Hematopoietic multipotent progenitor cell treated with erythropoietin and hydrocortisone succinate and interleukin-3 and kit ligand, for 4 days (in vitro differentiated cells): ENCODE measurements around the gene SZT2.

ENCODE experiments used
- DNase-seq: peaks from one replicate; pipeline ENCODE4 v3.0.0-alpha.2; 2015

SZT2 gene

DNA sequence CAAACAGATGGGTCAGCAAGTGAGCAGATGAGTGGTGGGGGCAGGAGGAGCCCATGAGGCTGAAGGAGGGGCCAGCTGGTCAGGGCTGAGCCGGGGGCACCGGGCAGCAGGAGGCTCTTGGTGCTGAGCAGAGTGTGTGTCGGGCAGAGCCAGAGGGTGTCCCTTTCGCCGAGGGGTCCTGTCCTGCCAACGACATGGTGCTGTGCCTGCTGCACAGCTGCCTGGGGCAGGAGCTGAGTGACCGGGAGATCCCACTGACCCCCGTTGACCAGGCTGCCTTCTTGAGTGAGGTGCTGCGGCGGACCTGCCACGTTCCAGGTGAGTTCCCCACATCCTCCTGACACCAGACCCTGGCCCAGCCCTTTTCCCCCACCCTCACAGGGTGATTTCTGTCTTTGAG, 36.5 kb downstream of the SZT2 start:
- no peak for DNase-seq

DNA sequence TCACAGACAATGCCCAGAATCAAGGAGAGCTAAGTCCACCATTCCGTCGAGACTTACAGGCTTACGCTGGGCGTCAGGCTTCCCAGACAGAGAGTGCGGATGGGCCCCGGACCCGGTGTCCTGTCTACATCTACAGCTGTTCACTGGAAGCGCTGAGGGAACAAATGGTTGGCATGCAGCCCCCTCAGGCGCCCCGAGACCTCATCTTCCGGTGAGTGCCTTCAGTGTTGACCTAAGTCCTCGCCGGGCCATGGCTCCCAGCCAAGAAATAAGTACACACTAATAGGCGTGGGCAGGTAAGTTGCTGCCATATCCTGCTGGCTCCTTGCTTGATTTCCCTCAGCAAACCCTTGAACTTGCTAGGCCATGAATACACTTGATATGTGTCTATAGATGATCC, 37.8 kb downstream of the SZT2 start:
- no peak for DNase-seq

DNA sequence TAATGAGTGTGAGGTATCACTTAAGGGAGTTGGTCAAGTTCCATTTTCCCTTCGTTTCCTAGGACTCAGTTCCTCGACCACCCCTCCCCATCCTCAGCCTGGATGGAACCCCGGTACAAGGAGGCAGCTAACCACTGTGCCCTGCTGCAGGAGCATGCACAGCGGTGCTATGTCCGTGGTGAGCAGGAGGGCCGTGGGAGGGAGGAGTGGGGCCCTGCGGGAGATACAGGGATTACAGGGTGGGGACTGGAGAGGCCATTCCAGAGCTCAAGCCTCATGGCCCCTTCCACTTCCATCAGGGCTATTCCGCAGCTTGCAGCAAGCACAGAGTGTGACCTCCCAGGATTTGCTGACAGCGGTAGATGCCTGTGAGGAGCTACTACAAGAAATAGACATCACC, 38.2 kb downstream of the SZT2 start:
- DNase-seq = no peak

DNA sequence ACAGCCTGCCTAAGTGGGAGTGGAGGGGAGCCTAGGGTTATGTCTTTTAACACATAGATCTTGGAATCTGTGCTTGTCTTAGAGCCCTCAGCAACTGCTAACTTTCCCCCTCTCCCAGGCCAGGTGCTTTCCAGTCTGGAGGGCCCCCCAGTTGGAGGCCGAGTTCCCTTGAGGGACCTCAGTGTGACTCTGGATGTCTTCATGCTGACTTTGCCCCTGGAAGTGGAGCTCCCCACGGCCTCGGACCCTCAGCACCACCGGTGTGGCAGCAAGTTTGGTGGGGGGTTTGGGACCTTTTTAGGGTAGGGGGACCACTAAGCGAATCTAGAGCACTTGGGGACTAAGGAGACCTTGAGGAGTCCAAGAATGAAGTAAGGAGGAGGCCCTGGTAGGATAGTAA, 41.1 kb downstream of the SZT2 start:
- no peak for DNase-seq

DNA sequence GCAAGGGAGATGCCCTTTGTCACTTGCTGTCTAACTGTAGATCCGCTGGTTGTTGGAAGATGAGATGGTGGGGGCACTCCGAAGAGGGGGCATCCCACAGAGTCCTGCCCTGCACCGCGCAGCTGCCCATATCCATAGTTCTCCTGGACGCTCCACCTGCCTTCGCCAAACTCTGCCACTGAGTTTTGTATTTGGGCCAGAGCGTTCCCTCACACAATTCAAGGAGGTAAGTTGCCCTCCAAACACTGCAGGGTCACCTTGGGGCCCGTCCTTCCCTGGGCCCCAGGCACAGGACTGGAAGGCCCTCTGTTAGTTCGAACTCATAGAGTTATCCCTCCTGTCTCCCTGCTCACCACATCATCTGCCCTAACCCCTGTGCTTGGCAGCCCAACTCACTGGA, 42.0 kb downstream of the SZT2 start:
- no peak for DNase-seq

DNA sequence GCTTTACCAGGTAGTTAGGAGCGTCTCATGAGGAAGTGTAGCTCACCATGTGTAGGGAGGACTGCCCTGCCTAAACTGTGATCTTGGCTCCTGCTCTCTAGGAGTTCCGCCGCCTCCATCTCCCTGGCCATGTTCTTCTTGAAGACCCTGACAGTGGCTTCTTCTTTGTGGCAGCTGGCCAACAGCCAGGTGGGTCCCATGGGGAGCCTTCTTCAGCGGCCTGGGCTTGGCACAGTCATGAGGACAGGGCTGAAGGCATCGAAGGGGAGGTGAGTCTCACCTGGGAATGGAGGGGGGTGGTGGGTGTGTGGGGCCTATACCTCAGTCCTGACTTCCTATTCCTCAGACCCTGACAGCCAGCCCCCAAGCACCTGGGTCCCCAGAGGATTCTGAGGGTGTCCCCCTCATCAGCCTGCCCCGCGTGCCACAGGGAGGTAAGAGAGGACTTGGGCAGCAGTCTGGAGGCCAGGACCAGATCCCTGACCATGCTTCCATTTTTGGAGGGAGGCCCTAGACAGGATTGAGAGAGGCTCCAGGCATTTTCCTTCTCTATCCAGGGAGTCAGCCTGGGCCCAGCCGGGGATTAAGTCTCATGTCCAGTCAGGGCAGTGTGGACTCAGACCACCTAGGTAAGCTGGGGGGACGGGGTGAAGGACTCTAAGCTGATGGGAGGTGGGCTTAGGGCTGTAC, 42.6 kb downstream of the SZT2 start:
- no peak for DNase-seq

DNA sequence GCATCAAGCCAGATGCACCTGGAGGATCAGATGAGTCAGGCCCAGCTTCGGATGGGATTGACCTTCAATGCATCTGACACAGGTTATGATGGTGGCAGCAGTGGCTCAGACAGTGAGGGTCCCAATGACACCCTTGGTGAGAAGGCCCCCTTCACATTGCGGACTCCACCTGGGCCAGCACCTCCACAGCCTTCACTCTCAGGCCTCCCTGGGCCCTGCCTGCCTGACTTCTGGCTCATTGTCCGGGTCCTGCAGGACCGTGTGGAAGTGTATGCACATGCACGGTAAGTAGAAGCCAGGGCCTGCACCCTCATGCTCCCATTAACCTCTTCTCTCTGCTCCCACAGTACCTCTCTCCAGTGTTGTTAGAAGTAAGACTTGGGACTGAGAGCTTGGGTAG, 43.2 kb downstream of the SZT2 start:
- no peak for DNase-seq

DNA sequence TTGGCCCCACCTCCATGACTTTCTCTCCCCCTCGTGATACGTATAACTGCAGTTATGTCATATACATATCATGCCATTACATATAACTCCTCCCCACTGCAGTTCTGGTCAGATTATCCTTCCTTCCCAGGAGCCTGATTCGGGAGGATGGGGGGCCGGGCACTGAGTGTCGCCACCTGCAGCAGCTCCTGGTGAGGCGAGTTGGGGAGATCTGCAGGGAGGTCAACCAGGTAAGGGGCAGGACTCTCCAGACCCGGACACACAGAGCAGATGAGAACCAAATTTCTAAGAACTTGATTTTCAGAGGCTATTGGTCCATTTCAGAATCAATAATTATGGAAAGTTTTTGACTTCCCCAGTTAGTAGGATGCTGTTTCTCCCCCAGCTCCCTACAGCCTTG, 44.6 kb downstream of the SZT2 start:
- DNase-seq = no peak

DNA sequence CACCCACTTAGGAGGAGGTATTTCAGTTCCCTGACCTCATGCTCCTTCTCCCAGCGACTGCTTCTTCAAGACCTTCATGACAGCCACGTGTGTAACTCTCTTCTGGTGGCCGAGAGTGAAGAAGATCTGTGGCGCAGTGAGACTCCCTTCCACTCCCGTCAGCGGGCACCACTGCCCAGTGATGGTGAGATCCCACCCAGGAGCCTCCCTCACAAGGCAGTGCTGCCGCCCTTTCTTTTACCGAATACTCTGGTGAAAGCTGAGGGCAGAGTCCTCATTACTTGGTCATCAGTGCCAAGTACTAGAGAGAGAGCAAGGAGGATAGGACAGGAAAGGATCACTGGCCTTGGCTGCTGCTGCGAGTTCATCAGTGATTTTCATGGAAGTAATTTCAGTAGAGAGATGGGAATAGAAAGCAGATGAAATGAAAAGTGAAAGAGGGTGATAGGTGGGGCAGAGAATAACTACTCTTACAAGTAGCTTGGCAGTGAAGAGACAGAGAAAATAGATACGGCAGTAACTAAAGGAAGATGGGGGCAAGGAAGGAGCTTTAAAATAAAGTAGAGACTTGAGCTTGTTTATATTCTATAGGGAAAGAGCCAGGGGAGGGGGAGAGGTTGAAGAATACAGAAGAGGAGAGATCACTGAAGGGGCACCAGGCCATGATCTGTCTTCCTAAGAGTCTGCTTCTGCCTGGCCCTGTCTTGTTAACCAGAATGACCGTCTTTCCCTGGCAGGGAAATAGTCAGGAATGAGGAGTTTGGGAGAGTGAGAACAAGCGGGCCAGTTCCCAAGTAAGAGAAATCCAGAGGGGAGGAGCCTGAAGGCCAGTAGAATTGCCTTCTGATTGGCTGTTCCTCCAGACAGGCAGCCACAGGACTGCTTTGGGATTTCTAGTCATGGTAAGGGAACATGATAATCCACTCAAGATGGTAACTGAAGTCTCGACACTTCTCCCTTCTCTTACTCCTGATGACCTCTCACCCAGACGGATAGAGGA, 45.7 kb downstream of the SZT2 start:
- DNase-seq = no peak

DNA sequence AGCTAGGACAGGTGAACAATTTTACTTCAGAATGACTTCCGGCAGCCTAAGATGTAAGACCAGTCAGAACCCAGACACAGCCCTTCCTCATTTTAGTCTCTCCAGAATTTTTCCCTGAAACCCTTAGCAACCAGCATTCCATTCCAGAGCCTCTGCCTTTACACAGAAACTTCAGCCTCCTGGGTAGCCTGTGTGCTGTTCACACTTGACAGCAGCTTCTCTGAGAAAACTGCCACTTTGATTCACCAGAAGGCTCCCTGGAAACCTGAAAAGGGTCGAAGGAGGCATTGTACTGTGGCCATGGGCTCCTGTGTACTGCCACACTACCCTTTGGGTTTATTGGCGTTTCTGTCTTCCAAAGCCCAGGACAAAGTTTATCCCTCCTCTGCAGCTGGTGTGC, 46.7 kb downstream of the SZT2 start:
- no peak for DNase-seq

DNA sequence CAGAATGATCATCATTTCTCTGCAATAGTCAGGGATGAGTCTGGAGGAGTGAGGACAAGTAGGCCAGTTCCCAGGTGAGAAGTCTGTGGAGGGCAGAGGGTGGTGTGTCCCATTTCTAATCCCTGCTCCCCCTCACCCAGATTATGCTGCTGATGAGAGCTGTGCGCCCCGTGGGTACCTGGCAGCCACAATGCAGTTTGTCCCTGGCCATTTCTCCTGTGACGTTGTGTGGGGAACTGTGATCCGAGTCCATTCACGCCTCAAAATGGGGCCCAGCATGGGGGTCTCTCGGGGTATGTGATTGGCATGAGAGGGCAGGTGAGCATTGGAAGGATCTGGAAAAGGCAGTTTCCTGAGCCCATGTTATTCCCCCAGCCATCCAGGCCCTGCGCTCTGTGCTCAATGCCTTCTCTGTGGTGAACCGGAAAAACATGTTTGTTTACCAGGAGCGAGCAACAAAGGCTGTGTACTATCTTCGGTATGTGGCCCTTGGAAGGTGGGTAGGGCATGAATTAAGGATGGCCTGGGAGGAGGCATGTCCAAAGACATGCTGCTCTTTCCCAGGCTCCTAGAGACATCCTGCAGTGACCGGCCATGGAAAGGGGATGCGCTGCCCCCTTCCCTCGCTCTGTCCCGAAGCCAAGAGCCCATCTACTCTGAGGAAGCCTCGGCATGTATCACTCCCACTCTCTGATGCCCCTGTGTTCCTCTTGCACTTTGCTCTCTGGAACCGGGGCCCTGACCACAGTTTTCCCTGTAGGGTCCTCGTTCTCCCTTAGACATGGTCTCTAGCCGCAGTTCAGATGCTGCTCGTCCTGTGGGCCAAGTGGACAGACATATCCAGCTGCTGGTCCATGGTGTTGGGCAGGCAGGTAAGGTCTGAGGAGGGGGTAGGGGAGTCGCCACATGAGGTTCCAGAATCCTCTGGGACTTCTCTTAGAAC, 47.6 kb downstream of the SZT2 start:
- DNase-seq = no peak

DNA sequence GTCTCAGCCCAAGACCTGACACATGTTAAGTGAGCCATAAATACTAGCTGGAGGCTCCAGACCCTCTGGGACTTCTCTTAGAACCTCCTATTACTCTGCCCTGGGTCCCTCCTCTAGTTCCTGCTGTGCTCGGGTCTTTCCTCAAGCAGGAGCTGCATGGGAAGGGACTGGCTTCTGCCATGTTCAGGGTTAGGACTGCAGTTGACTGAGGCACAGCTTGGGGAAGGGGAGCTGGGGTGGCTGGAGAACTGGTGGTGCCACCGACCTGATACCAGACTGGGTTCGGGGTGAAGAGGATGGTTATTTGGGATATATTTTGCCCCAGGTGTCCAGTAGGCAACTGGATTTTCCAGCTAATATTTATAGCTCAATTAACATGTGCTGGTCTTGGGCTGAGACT, 48.3 kb downstream of the SZT2 start:
- DNase-seq = no peak

DNA sequence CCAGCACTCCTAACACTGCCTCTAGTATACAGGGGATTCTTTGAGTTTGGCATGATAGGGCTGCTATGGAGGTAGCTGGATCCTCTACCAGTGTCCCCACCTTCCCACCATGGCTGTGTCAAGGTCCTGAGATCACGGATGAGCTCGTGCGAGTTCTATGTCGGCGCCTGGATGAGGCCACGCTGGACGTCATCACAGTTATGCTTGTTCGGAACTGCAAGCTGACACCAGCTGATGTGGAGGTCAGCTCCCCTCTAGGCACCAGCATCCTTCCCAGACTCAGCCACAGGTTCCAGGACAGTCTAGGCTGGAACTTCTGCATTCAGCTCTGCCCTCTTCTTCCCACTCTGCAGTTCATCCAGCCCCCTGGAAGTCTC, 48.9 kb downstream of the SZT2 start:
- no peak for DNase-seq

DNA sequence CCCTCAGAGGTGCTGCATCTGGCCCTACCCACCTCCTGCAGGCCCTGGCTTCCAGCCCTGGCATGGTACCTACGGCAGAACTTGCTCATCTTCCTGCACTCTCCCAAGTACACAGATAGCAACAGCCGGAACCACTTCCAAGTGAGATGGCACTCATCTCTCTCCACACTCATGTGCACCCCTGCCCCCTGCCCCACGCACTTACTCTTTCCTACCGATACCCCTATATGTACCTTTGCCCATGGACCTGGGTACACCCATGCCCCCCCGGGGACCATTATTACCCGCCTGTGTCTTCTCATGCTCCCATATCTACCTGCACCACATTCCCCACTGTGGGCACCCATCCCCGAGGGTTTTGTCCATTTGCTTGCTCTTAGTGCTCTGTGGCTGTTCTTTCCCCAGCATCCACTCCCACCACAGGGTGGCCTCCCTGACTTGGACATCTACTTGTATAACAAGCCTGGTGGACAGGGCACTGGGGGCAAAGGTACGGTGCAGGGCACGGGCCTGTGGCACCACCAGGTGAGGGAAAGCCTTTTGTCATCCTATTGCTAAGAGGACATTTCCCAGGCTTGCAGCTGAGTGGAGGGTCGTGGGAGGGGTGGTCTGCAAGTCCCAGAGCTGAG, 49.4 kb downstream of the SZT2 start:
- no peak for DNase-seq

DNA sequence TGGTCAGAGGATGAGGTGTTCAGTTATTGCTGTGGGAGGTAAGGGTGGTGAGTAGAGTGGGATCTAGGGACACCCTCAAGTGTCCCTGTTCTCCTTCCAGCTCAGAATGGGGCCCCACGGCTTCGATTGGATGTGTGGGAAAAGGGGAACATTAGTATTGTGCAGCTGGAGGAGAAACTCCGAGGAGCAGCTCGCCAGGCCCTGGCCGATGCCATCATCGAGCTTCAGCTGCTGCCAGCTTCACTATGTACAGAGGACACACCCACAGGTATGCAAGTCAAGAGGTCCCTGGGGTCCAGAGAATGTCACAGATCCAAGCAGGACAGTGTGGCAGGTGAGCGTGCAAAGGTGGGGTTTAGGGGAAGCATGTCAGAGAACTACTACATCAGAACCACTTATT, 50.1 kb downstream of the SZT2 start:
- DNase-seq = no peak

DNA sequence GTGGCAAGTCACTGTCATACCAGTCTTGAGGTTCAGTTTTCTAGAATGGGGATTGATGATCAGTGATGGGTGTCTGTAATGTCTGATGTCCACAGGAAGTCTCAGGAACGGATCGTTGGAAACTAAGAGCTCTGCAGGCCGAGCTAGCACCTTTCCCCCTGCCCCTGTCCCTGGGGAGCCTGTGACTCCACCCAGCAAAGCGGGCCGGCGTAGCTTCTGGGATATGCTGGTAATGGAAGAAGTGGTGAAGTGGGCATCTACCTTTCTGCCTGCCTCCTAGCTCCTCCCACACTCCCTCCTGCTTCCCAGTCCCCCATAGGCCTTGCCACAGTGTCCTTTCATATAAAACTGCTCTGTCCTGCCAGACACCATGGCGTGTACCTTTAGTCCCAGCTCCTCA, 50.7 kb downstream of the SZT2 start:
- no peak for DNase-seq

DNA sequence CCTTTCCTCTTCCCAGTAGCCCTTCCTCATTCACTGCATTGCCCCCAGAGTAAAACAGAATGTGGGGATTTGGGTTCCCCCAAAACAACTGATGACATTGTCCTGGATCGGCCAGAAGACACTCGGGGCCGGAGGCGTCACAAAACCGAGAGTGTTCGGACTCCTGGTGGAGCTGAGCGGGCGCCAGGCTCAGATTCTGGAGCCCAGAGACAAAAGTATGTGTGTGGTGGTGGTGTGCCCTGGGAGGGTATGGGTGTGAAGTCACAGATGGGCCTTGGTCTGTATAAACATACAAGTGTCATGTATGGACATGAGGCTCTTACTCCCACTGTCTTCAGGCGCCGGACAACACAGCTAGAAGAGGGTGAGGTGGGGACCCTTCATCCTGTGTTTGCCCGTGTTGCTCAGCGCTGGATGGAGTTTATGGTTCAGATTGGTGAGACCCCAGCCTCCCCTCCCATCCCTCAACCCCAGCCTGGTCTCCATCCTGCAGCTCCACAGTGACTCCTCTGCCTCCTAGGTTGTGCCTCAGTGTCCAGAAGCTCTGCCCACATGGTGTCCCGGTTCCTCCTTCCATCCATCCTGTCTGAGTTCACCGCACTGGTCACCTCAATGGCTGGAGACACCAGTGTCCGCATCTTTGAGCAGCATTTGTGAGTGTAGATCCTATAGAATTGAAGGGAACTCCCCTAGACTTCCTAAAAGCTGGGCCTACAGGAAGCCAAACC, 51.6 kb downstream of the SZT2 start:
- DNase-seq = no peak

DNA sequence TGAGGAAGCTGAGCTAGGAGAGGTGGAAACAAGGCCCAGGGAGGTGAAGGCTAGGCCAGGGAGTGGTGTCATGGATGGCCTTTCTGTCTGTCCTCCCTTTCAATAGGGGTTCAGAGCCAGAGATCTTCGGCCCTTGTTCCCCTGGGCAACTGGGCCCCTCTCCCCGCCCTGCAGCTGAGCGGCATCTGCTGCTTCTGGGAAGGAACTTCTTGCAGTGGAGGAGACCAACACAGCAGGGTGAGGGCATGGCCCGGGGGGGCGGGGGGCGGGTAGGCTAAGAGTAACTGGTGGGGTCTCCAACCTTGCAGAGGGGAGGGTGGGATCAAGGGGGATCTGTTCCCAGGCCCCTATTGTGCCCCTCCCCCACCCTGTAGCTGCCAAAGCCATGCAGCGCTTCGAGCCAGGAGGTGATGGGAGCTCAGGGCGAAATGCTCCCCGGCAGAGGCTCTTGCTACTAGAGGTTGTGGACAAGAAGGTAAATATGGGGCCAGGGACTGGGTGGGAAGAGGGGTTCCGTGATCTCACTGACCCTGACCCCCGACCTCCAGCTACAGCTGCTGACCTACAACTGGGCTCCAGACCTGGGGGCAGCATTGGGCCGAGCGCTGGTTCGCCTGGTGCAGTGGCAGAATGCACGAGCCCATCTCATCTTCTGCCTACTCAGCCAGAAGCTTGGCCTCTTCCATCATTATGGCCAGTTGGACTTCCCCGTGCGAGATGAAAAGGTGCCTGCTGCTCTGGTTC, 52.4 kb downstream of the SZT2 start:
- no peak for DNase-seq

DNA sequence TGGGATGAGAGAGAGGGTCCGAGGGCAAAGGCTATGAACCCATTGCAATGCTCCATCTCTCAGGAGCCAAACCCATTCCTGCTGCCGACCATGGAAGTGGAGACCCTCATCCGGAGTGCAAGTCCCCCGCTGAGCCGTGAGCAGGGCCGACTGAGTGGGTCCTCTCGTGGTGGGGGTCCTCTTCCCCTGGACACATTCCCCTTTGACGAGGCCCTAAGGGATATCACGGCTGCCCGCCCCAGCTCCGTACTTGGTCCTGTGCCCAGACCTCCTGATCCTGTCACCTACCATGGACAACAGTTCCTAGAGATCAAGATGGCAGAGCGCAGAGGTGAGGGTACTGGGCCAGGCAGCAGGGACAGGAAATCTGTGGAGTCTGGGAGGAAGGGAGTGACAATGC, 53.1 kb downstream of the SZT2 start:
- DNase-seq = no peak

DNA sequence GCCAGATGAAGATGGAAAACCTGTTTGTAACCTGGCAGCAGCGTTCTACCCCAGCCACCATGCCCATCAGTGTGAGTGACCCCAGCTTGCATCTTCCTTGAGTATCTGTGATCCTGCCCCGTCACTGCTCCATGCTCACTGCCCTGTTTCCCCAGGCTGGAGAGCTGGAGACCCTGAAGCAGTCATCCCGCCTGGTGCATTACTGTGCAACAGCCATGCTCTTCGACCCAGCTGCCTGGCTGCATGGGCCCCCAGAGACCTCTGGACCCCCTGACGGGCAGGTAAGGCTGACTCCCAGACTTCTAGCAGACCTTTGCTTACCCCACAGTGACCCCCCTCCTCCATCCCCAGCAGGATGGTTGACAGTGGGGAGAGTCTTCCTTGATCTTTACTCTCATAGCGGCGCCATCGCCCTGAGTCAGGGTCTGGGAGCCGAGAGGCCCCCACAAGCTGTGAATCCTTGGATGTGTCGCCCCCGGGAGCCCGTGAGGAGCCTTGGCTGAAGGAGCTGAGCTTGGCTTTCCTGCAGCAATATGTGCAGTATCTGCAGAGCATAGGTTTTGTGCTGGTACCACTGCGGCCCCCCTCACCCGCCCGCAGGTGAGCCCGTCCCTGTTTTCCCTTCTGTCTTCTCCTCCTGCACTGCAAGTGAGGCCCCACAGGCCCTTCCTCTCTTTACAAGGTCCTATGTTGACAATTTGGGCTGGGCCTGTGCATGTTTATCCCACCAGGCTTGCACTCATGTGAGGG, 53.7 kb downstream of the SZT2 start:
- DNase-seq = no peak
